ENCODE data around the gene LRRC36.

LRRC36 gene

GRCh38 chr16:67326472-67327309, at the start of gene LRRC36, which contains the start of gene KCTD19:
Gene LRRC36, plus strand, starts transcription at chr16:67326815. Its CDS starts 48 bp downstream, at chr16:67326863.
Gene KCTD19, minus strand, starts transcription at chr16:67326741. Its CDS starts 34 bp downstream, at chr16:67326707.
- peak; percentile 58 for DNase-seq

GRCh38 chr16:67277294-67277998, 49.2 kb upstream of the LRRC36 start:
- DNase-seq, result no peak

GRCh38 chr16:67277999-67278772, 48.4 kb upstream of the LRRC36 start:
- no peak for DNase-seq

- DNase-seq, result peak; percentile 57
Measured at GRCh38 chr16:67278773-67279295, 47.8 kb upstream of the LRRC36 start.

GRCh38 chr16:67279296-67280089, 47.1 kb upstream of the LRRC36 start, which contains the start of gene PLEKHG4:
Gene PLEKHG4, plus strand, starts transcription at chr16:67279532. Its CDS starts 513 bp downstream, at chr16:67280045.
- peak; percentile 85 for DNase-seq

- no peak for DNase-seq
Measured at GRCh38 chr16:67280090-67281015, 46.3 kb upstream of the LRRC36 start.

- no peak for DNase-seq
Measured at GRCh38 chr16:67281536-67282446, 44.8 kb upstream of the LRRC36 start.

GRCh38 chr16:67282447-67282805, 44.2 kb upstream of the LRRC36 start:
- no peak for DNase-seq

GRCh38 chr16:67283039-67283825, 43.4 kb upstream of the LRRC36 start:
- DNase-seq, result no peak

- DNase-seq, result no peak
Measured at GRCh38 chr16:67283826-67284555, 42.6 kb upstream of the LRRC36 start.

- DNase-seq, result no peak
Measured at GRCh38 chr16:67284699-67285646, 41.6 kb upstream of the LRRC36 start.

- DNase-seq, result no peak
Measured at GRCh38 chr16:67286441-67287235, 40.0 kb upstream of the LRRC36 start.

- DNase-seq, result no peak
Measured at GRCh38 chr16:67287960-67288359, 38.7 kb upstream of the LRRC36 start.

- DNase-seq, result no peak
Measured at GRCh38 chr16:67291461-67291860, 35.2 kb upstream of the LRRC36 start.

- DNase-seq, result no peak
Measured at GRCh38 chr16:67294171-67294757, 32.4 kb upstream of the LRRC36 start.

GRCh38 chr16:67294938-67295361, 31.7 kb upstream of the LRRC36 start:
- DNase-seq, result no peak
